Erythroblast (primary cell): Measurements from ENCODE around the gene DUSP19.

Experiments
- DNase-seq, 2 experiments: peaks; one replicate each; lab custom pipeline; 2025; lab: John Stamatoyannopoulos, UW
- GATA1 ChIP-seq: IDR thresholded peaks from 2 replicates; pipeline ENCODE4 v1.6.1; 2011; ENCODE audit warnings: low read depth, mild to moderate bottlenecking, control low read depth, low read length, moderate library complexity
- POLR2A ChIP-seq: IDR thresholded peaks from 2 replicates; pipeline ENCODE4 v1.6.1; 2011; ENCODE audit warnings: mild to moderate bottlenecking, low read length

Gene DUSP19

DNA sequence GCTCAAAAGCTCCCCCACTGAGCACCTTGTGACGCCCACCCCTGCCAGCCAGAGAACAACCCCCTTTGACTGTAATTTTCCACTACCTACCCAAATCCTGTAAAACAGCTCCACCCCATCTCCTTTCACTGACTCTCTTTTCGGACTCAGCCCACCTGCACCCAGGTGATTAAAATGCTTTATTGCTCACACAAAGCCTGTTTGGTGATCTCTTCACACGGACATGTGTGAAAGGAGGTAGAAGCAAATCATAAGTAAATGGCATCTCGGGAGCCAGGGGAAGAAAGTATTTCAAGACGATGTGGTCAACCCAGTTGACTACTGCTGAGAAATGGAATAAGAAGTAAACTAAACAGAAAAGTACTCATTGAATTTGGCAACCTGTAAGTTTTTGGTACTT lies 29.1 kb upstream of the DUSP19 start:
- no peak for DNase-seq
- no peak for TF ChIP-seq GATA1
- TF ChIP-seq POLR2A = no peak

DNA sequence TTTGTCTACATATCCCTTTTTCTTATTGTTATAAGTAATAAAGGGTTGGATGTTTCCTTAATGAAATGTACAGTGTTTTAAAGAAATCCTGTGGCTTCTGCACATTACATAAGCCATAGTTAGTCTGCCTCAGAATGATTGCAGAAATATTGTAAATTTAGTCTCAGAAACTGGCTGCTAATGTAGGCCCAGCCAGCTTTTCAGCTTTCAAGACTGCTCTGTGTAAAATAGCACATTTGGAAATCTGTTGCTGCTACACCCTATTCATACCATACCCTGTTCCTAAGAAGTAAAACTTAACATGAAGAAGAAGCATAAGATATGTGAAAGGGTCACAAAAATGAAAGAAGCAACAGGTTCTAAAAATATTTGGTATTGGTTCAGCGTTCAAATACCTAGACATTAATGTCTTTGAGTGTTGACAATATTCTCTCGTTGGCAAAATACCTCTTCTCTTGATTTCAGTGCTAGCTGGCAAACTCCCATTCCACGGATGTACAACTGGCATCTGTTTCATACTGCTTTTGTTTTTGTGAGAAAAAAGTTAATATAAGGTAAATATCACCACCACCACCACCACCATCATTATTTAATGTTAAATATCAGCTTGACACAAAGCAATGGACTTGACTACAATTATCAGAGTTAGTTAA lies 21.1 kb upstream of the DUSP19 start:
- DNase-seq = no peak
- TF ChIP-seq POLR2A (no peak), GATA1 (no peak)

DNA sequence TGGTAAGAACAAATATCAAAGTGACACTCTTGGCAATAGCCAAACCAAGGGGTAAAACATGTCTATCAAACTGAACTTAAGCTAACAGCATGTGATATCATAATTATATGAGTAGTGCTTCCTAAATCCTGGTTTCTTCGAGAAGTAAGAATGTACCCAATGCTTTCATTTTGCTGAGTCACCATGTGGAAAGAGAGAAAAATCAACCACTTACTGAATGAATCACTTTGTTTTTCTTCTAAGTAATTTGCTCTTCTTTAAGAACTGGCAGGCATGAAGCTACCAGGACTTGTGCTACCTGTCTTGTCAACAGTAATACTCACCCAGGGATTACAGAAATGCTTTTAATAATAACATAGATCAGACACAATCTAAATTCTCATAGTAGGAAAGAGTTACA lies 19.0 kb upstream of the DUSP19 start:
- TF ChIP-seq POLR2A = no peak
- TF ChIP-seq GATA1 = no peak

GRCh38 chr2:183060571-183061231 lies 17.8 kb upstream of the DUSP19 start:
- TF ChIP-seq GATA1 (no peak), POLR2A (no peak)
- no peak for DNase-seq

More for the DNA sequence above, 19.0 kb upstream of the DUSP19 start:
- peak; percentile 4 to 27 for DNase-seq

GRCh38 chr2:183063083-183063482 lies 15.5 kb upstream of the DUSP19 start:
- DNase-seq = no peak
- TF ChIP-seq GATA1 = no peak
- TF ChIP-seq POLR2A = no peak

GRCh38 chr2:183068561-183068960 lies 10.0 kb upstream of the DUSP19 start:
- DNase-seq = no peak
- no peak for TF ChIP-seq POLR2A
- no peak for TF ChIP-seq GATA1

GRCh38 chr2:183069174-183069573 lies 9.4 kb upstream of the DUSP19 start:
- no peak for TF ChIP-seq POLR2A
- TF ChIP-seq GATA1 = no peak
- peak; percentile 6 to 25 for DNase-seq

- DNase-seq = peak; percentile 22 to 24
- TF ChIP-seq POLR2A = no peak
- TF ChIP-seq GATA1 = no peak
Observed at GRCh38 chr2:183070942-183071844, 7.4 kb upstream of the DUSP19 start.

DNA sequence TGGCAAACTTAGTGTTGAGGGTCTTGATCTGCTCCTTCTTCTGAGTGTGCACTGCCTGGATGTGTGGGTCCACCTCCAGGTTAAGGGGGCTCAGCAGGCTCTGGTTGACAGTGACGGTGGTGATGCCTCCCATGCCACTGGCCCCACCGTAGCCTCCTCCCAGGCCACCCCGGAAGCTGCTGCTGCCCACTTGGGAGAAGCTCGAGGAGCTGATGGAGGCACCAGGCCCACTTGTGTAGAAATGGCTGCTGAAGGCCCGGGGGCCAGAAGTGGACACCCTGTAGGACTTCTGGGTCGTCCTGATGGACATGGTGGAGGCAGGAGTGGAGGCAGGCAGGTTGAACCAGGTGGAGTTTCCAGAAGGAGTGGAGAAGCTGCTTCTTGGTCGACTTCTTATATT lies 6.4 kb upstream of the DUSP19 start:
- TF ChIP-seq GATA1 (no peak), POLR2A (no peak)
- DNase-seq = no peak

GRCh38 chr2:183078163-183078463 lies 434 bp upstream of the DUSP19 start:
- DNase-seq = no peak
- TF ChIP-seq POLR2A (no peak), GATA1 (no peak)

GRCh38 chr2:183079139-183079775 lies 710 bp downstream of the DUSP19 start:
- peak; percentile 30 to 47 for DNase-seq
- no peak for TF ChIP-seq POLR2A
- TF ChIP-seq GATA1 = no peak

DNA sequence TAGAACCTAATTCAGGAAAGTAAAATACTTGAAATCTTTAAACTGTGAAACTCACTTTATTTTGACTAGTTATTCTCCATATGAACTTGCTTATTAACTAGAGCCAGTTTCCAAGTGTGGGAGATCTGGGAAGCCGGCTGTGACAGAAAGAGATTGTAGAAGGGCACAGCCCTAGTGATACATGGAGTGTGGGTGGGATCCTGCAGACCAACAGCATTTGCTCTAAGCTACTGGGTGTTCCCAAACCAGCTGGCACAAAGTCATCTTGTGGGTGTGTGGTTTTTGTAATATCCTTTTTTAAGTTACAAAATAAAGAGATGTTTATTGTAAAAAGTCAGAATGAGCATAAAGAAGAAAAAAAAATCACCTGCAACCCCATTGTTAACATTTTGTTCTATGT lies 3.4 kb downstream of the DUSP19 start:
- DNase-seq = peak in 1 of 2 experiments; percentile 14
- TF ChIP-seq POLR2A (no peak), GATA1 (no peak)

DNA sequence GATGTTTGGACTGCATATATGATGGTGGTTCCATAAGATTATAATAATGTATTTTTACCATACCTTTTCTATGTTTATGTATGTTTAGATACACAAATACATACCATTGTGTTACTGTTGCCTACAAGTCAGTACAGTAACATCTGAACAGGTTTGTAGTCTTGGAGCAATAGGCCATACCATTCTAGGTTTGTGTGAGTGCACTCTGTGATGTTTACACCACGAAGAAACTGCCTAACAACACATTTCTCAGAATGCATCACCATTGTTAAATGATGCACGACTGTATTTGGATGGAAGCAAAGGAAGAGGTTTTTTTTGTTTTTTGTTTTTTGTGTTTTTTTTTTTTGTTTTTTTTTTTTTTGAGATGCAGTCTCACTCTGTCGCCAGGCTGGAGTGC lies 9.5 kb downstream of the DUSP19 start:
- TF ChIP-seq GATA1 = no peak
- no peak for TF ChIP-seq POLR2A
- DNase-seq = no peak

- DNase-seq = no peak
- TF ChIP-seq POLR2A (no peak), GATA1 (no peak)
Observed at GRCh38 chr2:183089192-183089851, 10.8 kb downstream of the DUSP19 start.
